ENCODE results near the gene ZSCAN12.

DNA sequence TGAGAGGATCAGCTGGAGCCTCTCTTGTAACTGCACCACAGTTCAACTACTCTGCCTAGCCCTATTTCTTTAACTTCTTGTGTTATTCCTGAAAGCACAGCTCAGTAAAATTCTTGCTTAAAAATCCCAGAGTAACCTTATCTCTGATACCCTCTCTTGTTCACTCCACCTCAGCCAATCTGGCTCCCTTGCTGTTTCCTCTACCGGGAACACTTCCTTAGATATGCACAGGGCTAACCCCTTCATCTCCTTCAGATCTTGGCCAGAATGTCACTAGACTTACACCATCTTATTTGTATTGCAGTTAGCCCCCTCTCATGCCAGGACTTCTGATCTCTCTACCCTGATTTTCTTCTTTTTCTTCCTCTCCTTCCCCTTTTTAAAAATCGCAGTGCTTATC is 52.4 kb downstream of the ZSCAN12 start:
- TF ChIP-seq EZH2phosphoT487 (IDR thresholded peaks at IDR 0.05; ENCODE audit: insufficient read depth, low read depth): no peak
- no peak for TF ChIP-seq EZH2 (IDR thresholded peaks at IDR 0.05; ENCODE audit: insufficient read depth, poor library complexity, severe bottlenecking)
